Measurements from ENCODE around the gene COL5A1. TPM values are rescaled to one million over a fixed set of nuclear protein-coding genes. Genes with fewer than 3 reads are reported as not detected.
"Not testable (repeated sequence)": the region's sequence is repeated elsewhere in the genome, so short reads cannot be mapped to it uniquely, and the experiment has no call there.

Gene COL5A1
- total RNA-seq, 4 donors from 2014 or later, result 7.1 to 69.3 (median 16.1) TPM

GRCh38 chr9:134710901-134711300 lies 69.3 kb downstream of the COL5A1 start:
- peaks cover 32 to 49% (median 42%) of the 10 kb centered on the region in 4 donors for H3K4me1 ChIP-seq
- intact Hi-C loops (cut with DNase I; ENCODE audit: low total_unique reads), result no loop called here

GRCh38 chr9:134712243-134712642 lies 70.6 kb downstream of the COL5A1 start:
- no peak for DNase-seq
- Histone ChIP-seq H3K4me3 (no peak overlapping the region), H3K4me1 (peaks cover 27 to 38% (median 32%) of the 10 kb centered on the region in 4 donors), H3K9me3 (no peaks in the 10 kb centered on the region), H3K36me3 (no peaks in the 10 kb centered on the region), H3K27ac (peak overlapping the region in 3 of 4 donors; percentile 39 to 95 (median 64)), H3K27me3 (no peaks in the 10 kb centered on the region)
- in situ Hi-C loops (cut with MboI; ENCODE audit: low pct_ligation_motif_present in 1 of 4, low pct_unique_long_range_greater_than_20kb in 1 of 4, low sequenced_read_pairs in 3 of 4) (no loop called here), intact Hi-C loops (cut with DNase I; ENCODE audit: low total_unique reads) (no loop called here)
- WGBS, 2 donors (ENCODE audit: low coverage in 1 of 2), result 16% methylated on average over 2 of the region's 2 CpGs; no CpG with 5 or more reads in 1 of the 2 donors
- TF ChIP-seq CTCF (IDR thresholded peaks at IDR 0.05) (no peak), POLR2AphosphoS5 (IDR thresholded peaks at IDR 0.05) (no peak), POLR2A (IDR thresholded peaks at IDR 0.05) (no peak), EP300 (IDR thresholded peaks at IDR 0.05; ENCODE audit: low read depth) (no peak)

More at GRCh38 chr9:134710901-134711300, 69.3 kb downstream of the COL5A1 start:
- H3K36me3 ChIP-seq, result no peaks in the 10 kb centered on the region
- TF ChIP-seq EP300 (IDR thresholded peaks at IDR 0.05; ENCODE audit: low read depth) (no peak), POLR2A (IDR thresholded peaks at IDR 0.05) (no peak), CTCF (IDR thresholded peaks at IDR 0.05) (no peak), POLR2AphosphoS5 (IDR thresholded peaks at IDR 0.05) (no peak)
- in situ Hi-C loops (cut with MboI; ENCODE audit: low pct_ligation_motif_present in 1 of 4, low pct_unique_long_range_greater_than_20kb in 1 of 4, low sequenced_read_pairs in 3 of 4), result no loop called here
- DNase-seq, result no peak
- peak overlapping the region; percentile 45 to 95 (median 68) for H3K27ac ChIP-seq
- 53% methylated on average over 7 of the region's 12 CpGs; no CpG with 5 or more reads in 1 of the 2 donors for WGBS, 2 donors (ENCODE audit: low coverage in 1 of 2)
- H3K9me3 ChIP-seq, result no peaks in the 10 kb centered on the region
- no peaks in the 10 kb centered on the region for H3K27me3 ChIP-seq
- H3K4me3 ChIP-seq, result no peak overlapping the region

- Histone ChIP-seq H3K9me3 (no peaks in the 10 kb centered on the region), H3K4me3 (no peak overlapping the region), H3K27ac (peak overlapping the region; percentile 25 to 95 (median 52)), H3K36me3 (no peaks in the 10 kb centered on the region), H3K27me3 (no peaks in the 10 kb centered on the region), H3K4me1 (peaks cover 20 to 31% (median 25%) of the 10 kb centered on the region in 4 donors)
- no peak for TF ChIP-seq CTCF (IDR thresholded peaks at IDR 0.05)
- TF ChIP-seq EP300 (IDR thresholded peaks at IDR 0.05; ENCODE audit: low read depth), result no peak
- no peak for TF ChIP-seq POLR2A (IDR thresholded peaks at IDR 0.05)
- TF ChIP-seq POLR2AphosphoS5 (IDR thresholded peaks at IDR 0.05), result no peak
- DNase-seq, result no peak
- WGBS, 2 donors (ENCODE audit: low coverage in 1 of 2), result 55% methylated on average over 10 of the region's 10 CpGs; no CpG with 5 or more reads in 1 of the 2 donors
- intact Hi-C loops (cut with DNase I; ENCODE audit: low total_unique reads), result no loop called here
- in situ Hi-C loops (cut with MboI; ENCODE audit: low pct_ligation_motif_present in 1 of 4, low pct_unique_long_range_greater_than_20kb in 1 of 4, low sequenced_read_pairs in 3 of 4), result no loop called here
Measured at GRCh38 chr9:134712926-134713325, 71.3 kb downstream of the COL5A1 start.

GRCh38 chr9:134715536-134715935 lies 73.9 kb downstream of the COL5A1 start:
- WGBS, 2 donors (ENCODE audit: low coverage in 1 of 2), result 42 to 50% methylated on average over 2 to 5 of the region's 5 CpGs
- in situ Hi-C loops (cut with MboI; ENCODE audit: low pct_ligation_motif_present in 1 of 4, low pct_unique_long_range_greater_than_20kb in 1 of 4, low sequenced_read_pairs in 3 of 4), result not testable (repeated sequence)

GRCh38 chr9:134716067-134716466 lies 74.5 kb downstream of the COL5A1 start:
- DNase-seq, result no peak
- H3K27me3 ChIP-seq, result no peaks in the 10 kb centered on the region
- no peaks in the 10 kb centered on the region for H3K36me3 ChIP-seq
- intact Hi-C loops (cut with DNase I; ENCODE audit: low total_unique reads), result no loop called here
- no peak for TF ChIP-seq EP300 (IDR thresholded peaks at IDR 0.05; ENCODE audit: low read depth)
- TF ChIP-seq POLR2A (IDR thresholded peaks at IDR 0.05), result no peak
- TF ChIP-seq POLR2AphosphoS5 (IDR thresholded peaks at IDR 0.05), result no peak
- TF ChIP-seq CTCF (IDR thresholded peaks at IDR 0.05), result no peak
- in situ Hi-C loops (cut with MboI; ENCODE audit: low pct_ligation_motif_present in 1 of 4, low pct_unique_long_range_greater_than_20kb in 1 of 4, low sequenced_read_pairs in 3 of 4), result no loop called here
- no peak overlapping the region for H3K4me3 ChIP-seq
- H3K27ac ChIP-seq, result no peak overlapping the region
- peaks cover 0 to 8% (median 3%) of the 10 kb centered on the region in 4 donors for H3K4me1 ChIP-seq
- 80 to 100% methylated on average over 1 of the region's 8 CpGs for WGBS, 2 donors (ENCODE audit: low coverage in 1 of 2)
- H3K9me3 ChIP-seq, result no peaks in the 10 kb centered on the region

More at GRCh38 chr9:134715536-134715935, 73.9 kb downstream of the COL5A1 start:
- H3K9me3 ChIP-seq; H3K27ac ChIP-seq; H3K27me3 ChIP-seq; H3K4me3 ChIP-seq; DNase-seq; H3K36me3 ChIP-seq; intact Hi-C loops (cut with DNase I; ENCODE audit: low total_unique reads): not testable (repeated sequence)
- peaks cover 3 to 11% (median 5%) of the 10 kb centered on the region in 4 donors for H3K4me1 ChIP-seq
